GM18907 (cell line): ENCODE measurements around the gene BEAN1.

ENCODE experiments used
- ATAC-seq: cut with Tn5 transposase; IDR thresholded peaks from one replicate; pipeline ENCODE4 v1.9.1; 2021; ENCODE audit warnings: mild to moderate bottlenecking, moderate library complexity; ENCODE audit not compliant: unreplicated experiment

BEAN1 gene

GRCh38 chr16:66391726-66392670 is 35.1 kb upstream of the BEAN1 start:
- ATAC-seq = no peak

GRCh38 chr16:66395806-66396555 is 31.1 kb upstream of the BEAN1 start:
- ATAC-seq = no peak

GRCh38 chr16:66397736-66398433 is 29.2 kb upstream of the BEAN1 start:
- no peak for ATAC-seq

GRCh38 chr16:66399031-66399430 is 28.1 kb upstream of the BEAN1 start:
- ATAC-seq = no peak

GRCh38 chr16:66399930-66400329 is 27.2 kb upstream of the BEAN1 start:
- no peak for ATAC-seq

GRCh38 chr16:66400503-66401380 is 26.4 kb upstream of the BEAN1 start:
- ATAC-seq = no peak

- ATAC-seq = no peak
Observed at GRCh38 chr16:66401610-66402009, 25.5 kb upstream of the BEAN1 start.

- ATAC-seq = no peak
Observed at GRCh38 chr16:66402166-66402565, 24.9 kb upstream of the BEAN1 start.

GRCh38 chr16:66402591-66403230 is 24.4 kb upstream of the BEAN1 start:
- no peak for ATAC-seq

- no peak for ATAC-seq
Observed at GRCh38 chr16:66403531-66404145, 23.5 kb upstream of the BEAN1 start.

GRCh38 chr16:66405057-66405783 is 21.9 kb upstream of the BEAN1 start:
- no peak for ATAC-seq

GRCh38 chr16:66406534-66407221 is 20.4 kb upstream of the BEAN1 start:
- peak; percentile 94 for ATAC-seq

- ATAC-seq = no peak
Observed at GRCh38 chr16:66408163-66409048, 18.7 kb upstream of the BEAN1 start.

GRCh38 chr16:66409156-66409555 is 17.9 kb upstream of the BEAN1 start:
- no peak for ATAC-seq

- no peak for ATAC-seq
Observed at GRCh38 chr16:66412182-66412581, 14.9 kb upstream of the BEAN1 start.

- no peak for ATAC-seq
Observed at GRCh38 chr16:66414891-66415290, 12.2 kb upstream of the BEAN1 start.

- no peak for ATAC-seq
Observed at GRCh38 chr16:66416136-66416535, 11.0 kb upstream of the BEAN1 start.
